Keratinocyte (primary cell): ENCODE data around the gene KCNQ2. TPM values are rescaled to one million over a fixed set of nuclear protein-coding genes. Genes with fewer than 3 reads are reported as not detected.

ENCODE experiments used
- DNase-seq: peaks from one replicate; pipeline ENCODE4 v3.0.0-alpha.2; 2011; ENCODE audit warnings: low read depth, missing footprints, low spot score
- FAIRE-seq: peaks from 2 replicates; lab custom pipeline; 2011; peaks lifted over from hg19 to GRCh38; lab: Jason Lieb, UNC
- H2AFZ ChIP-seq: 2 replicates; pipeline ENCODE4 v1.6.0; 2012; ENCODE audit warnings: low read length, control low read depth, inconsistent platforms; ENCODE audit not compliant: control insufficient read depth
- H3K27ac ChIP-seq: 2 replicates; pipeline ENCODE4 v1.5.1; 2011; ENCODE audit warnings: low read length; ENCODE audit not compliant: control insufficient read depth, insufficient read depth
- H3K27me3 ChIP-seq: 3 replicates; pipeline ENCODE4 v1.6.0; 2011; ENCODE audit warnings: low read length; ENCODE audit not compliant: control insufficient read depth, insufficient read depth; ENCODE audit errors: extremely low read depth
- H3K36me3 ChIP-seq, 2 experiments: 2 replicates in 1 of 2; 3 replicates in 1 of 2; pipeline ENCODE4 v1.5.1; 2011; ENCODE audit warnings: low read length in 2 of 2, mild to moderate bottlenecking in 1 of 2; ENCODE audit not compliant: control insufficient read depth in 2 of 2, insufficient read depth in 2 of 2; ENCODE audit errors: extremely low read depth in 1 of 2
- H3K4me1 ChIP-seq: 3 replicates; pipeline ENCODE4 v1.5.1; 2011; ENCODE audit warnings: low read length; ENCODE audit not compliant: control insufficient read depth, insufficient read depth; ENCODE audit errors: extremely low read depth
- H3K4me2 ChIP-seq: 3 replicates; pipeline ENCODE4 v1.6.0; 2011; ENCODE audit warnings: low read depth, low read length; ENCODE audit not compliant: control insufficient read depth, insufficient read depth; ENCODE audit errors: extremely low read depth
- H3K4me3 ChIP-seq, 3 experiments: fragments of 200-600 bp in 1 of 3; sonication (generic) in 1 of 3; 2 replicates in 2 of 3; 3 replicates in 1 of 3; pipeline ENCODE4 v1.5.1; 2011 to 2016; ENCODE audit warnings: low read length in 3 of 3, mild to moderate bottlenecking in 3 of 3, control low read depth in 2 of 3, inconsistent platforms in 1 of 3, low read depth in 1 of 3, mixed read lengths in 1 of 3, mixed run types in 1 of 3, moderate library complexity in 1 of 3; ENCODE audit not compliant: control insufficient read depth in 2 of 3, insufficient read depth in 2 of 3; ENCODE audit errors: extremely low read depth in 1 of 3
- H3K79me2 ChIP-seq: 2 replicates; pipeline ENCODE4 v1.6.0; 2012; ENCODE audit warnings: low read length; ENCODE audit not compliant: control insufficient read depth, insufficient read depth
- H3K9ac ChIP-seq: 3 replicates; pipeline ENCODE4 v1.6.0; 2011; ENCODE audit warnings: low read length; ENCODE audit not compliant: control insufficient read depth, insufficient read depth; ENCODE audit errors: extremely low read depth
- H3K9me1 ChIP-seq: 3 replicates; pipeline ENCODE4 v1.6.0; 2011; ENCODE audit warnings: low read length; ENCODE audit not compliant: control insufficient read depth, insufficient read depth; ENCODE audit errors: extremely low read depth
- H3K9me3 ChIP-seq: 2 replicates; pipeline ENCODE4 v1.5.1; 2012; ENCODE audit warnings: low read depth, low read length; ENCODE audit not compliant: control insufficient read depth
- H4K20me1 ChIP-seq: 3 replicates; pipeline ENCODE4 v1.6.0; 2011; ENCODE audit warnings: low read length; ENCODE audit not compliant: control insufficient read depth, insufficient read depth; ENCODE audit errors: extremely low read depth
- CTCF ChIP-seq, 3 experiments: IDR thresholded peaks in 1 of 3; conservative IDR thresholded peaks in 1 of 3; optimal IDR thresholded peaks in 1 of 3; 2 replicates in 2 of 3; 3 replicates in 1 of 3; pipeline versions ENCODE3 to v1.5.1; 2011; ENCODE audit warnings: low read length in 3 of 3, mild to moderate bottlenecking in 3 of 3, moderate library complexity in 2 of 3, control low read depth in 1 of 3, inconsistent platforms in 1 of 3; ENCODE audit not compliant: insufficient read depth in 2 of 3; ENCODE audit errors: extremely low read depth in 1 of 3
- EZH2 ChIP-seq: IDR thresholded peaks from one replicate; pipeline ENCODE4 v1.6.1; 2012; ENCODE audit warnings: inconsistent platforms, mild to moderate bottlenecking, low read length, moderate library complexity
- dilution Hi-C: fragments of 300-500 bp; cut with MboI; formaldehyde crosslinking; loops from one replicate; pipeline ENCODE4 v1.7.0; 2020; ENCODE audit warnings: low sequenced_read_pairs; ENCODE audit not compliant: extremely low pct_ligation_motif_present
- polyA plus RNA-seq, 5 experiments: library from polyadenylated mRNA; depleted of rRNA in 3 of 5; stranded (reverse) in 3 of 5; stranded (forward) in 1 of 5; unstranded in 1 of 5; fragments of >200 nt; gene quantifications; 1 replicate in 1 of 5; 2 replicates in 3 of 5; 3 replicates in 1 of 5; pipeline versions ENCODE4 v1.2.1 to v1.2.3, GENCODE V29; 2011 to 2012; ENCODE audit warnings: missing spikeins in 2 of 5, low read depth in 1 of 5, low replicate concordance in 1 of 5

Gene KCNQ2
- polyA plus RNA-seq, 1 donor (not counting 4 experiments of a cell fraction or from before 2014, with no cell fraction given), result not detected

GRCh38 chr20:63495741-63496595 is 23.5 kb upstream of the KCNQ2 start:
- no peak overlapping the region for H3K27ac ChIP-seq

GRCh38 chr20:63495167-63495720 is 22.8 kb upstream of the KCNQ2 start:
- no peak for DNase-seq
- Histone ChIP-seq H3K9me1 (no peaks in the 10 kb centered on the region), H3K4me2 (no peak overlapping the region), H3K9me3 (no peaks in the 10 kb centered on the region), H3K9ac (no peak overlapping the region), H3K27ac (no peak overlapping the region), H3K79me2 (no peaks in the 10 kb centered on the region), H3K27me3 (peaks cover 34% of the 10 kb centered on the region), H2AFZ (no peak overlapping the region), H3K4me1 (peaks cover 2% of the 10 kb centered on the region), H3K36me3 (no peaks in the 10 kb centered on the region), H4K20me1 (no peaks in the 10 kb centered on the region), H3K4me3 (no peak overlapping the region)
- dilution Hi-C loops, result no loop called here
- TF ChIP-seq CTCF (optimal IDR thresholded peaks at IDR 0.05 in 1 of 3, IDR thresholded peaks at IDR 0.05 in 1 of 3, conservative IDR thresholded peaks at IDR 0.05 in 1 of 3; ENCODE audit: extremely low read depth in 1 of 3, insufficient read depth in 2 of 3, low read length in 3 of 3), result no peak
- TF ChIP-seq EZH2, result no peak
- no peak for FAIRE-seq

More at GRCh38 chr20:63495741-63496595, 23.5 kb upstream of the KCNQ2 start:
- Histone ChIP-seq H3K9ac (no peak overlapping the region), H3K36me3 (no peaks in the 10 kb centered on the region), H3K4me2 (peak overlapping the region; percentile 78), H3K79me2 (no peaks in the 10 kb centered on the region), H3K4me3 (peak overlapping the region in 2 of 3 experiments; percentile 49 to 57), H3K9me1 (no peaks in the 10 kb centered on the region), H4K20me1 (no peaks in the 10 kb centered on the region), H3K27me3 (peaks cover 41% of the 10 kb centered on the region), H3K4me1 (peaks cover 2% of the 10 kb centered on the region), H2AFZ (no peak overlapping the region), H3K9me3 (no peaks in the 10 kb centered on the region)
- no peak for DNase-seq
- TF ChIP-seq EZH2, result no peak
- TF ChIP-seq CTCF (optimal IDR thresholded peaks at IDR 0.05 in 1 of 3, IDR thresholded peaks at IDR 0.05 in 1 of 3, conservative IDR thresholded peaks at IDR 0.05 in 1 of 3; ENCODE audit: extremely low read depth in 1 of 3, insufficient read depth in 2 of 3, low read length in 3 of 3), result peak; percentile 70 to 98 (median 82)
- dilution Hi-C loops, result no loop called here
- no peak for FAIRE-seq
